ENCODE data around the gene AIF1L.
"Not testable (repeated sequence)": the region's sequence is repeated elsewhere in the genome, so short reads cannot be mapped to it uniquely, and the experiment has no call there.

Gene AIF1L

GRCh38 chr9:131099102-131099606 lies 2.8 kb downstream of the AIF1L start:
- DNase-seq (ENCODE audit: low read depth), result no peak

GRCh38 chr9:131099845-131100244 lies 3.5 kb downstream of the AIF1L start:
- DNase-seq (ENCODE audit: low read depth), result not testable (repeated sequence)

GRCh38 chr9:131100445-131100844 lies 4.1 kb downstream of the AIF1L start:
- no peak for DNase-seq (ENCODE audit: low read depth)

GRCh38 chr9:131101207-131101964 lies 5.1 kb downstream of the AIF1L start:
- no peak for DNase-seq (ENCODE audit: low read depth)

GRCh38 chr9:131103024-131103423 lies 6.7 kb downstream of the AIF1L start:
- DNase-seq (ENCODE audit: low read depth), result no peak

- DNase-seq (ENCODE audit: low read depth), result no peak
Observed at GRCh38 chr9:131103535-131103934, 7.2 kb downstream of the AIF1L start.

- no peak for DNase-seq (ENCODE audit: low read depth)
Observed at GRCh38 chr9:131104016-131104740, 7.8 kb downstream of the AIF1L start.

GRCh38 chr9:131105952-131106351 lies 9.6 kb downstream of the AIF1L start:
- no peak for DNase-seq (ENCODE audit: low read depth)

GRCh38 chr9:131107760-131108159 lies 11.4 kb downstream of the AIF1L start:
- no peak for DNase-seq (ENCODE audit: low read depth)

- no peak for DNase-seq (ENCODE audit: low read depth)
Observed at GRCh38 chr9:131111186-131111853, 15.0 kb downstream of the AIF1L start.

- DNase-seq (ENCODE audit: low read depth), result no peak
Observed at GRCh38 chr9:131111854-131112311, 15.6 kb downstream of the AIF1L start.

GRCh38 chr9:131112374-131113154 lies 16.2 kb downstream of the AIF1L start:
- no peak for DNase-seq (ENCODE audit: low read depth)

GRCh38 chr9:131113655-131114054 lies 17.3 kb downstream of the AIF1L start:
- no peak for DNase-seq (ENCODE audit: low read depth)

- DNase-seq (ENCODE audit: low read depth), result no peak
Observed at GRCh38 chr9:131114084-131114535, 17.8 kb downstream of the AIF1L start.

- DNase-seq (ENCODE audit: low read depth), result not testable (repeated sequence)
Observed at GRCh38 chr9:131115360-131115742, 19.0 kb downstream of the AIF1L start.

GRCh38 chr9:131116281-131117120 lies 20.2 kb downstream of the AIF1L start:
- no peak for DNase-seq (ENCODE audit: low read depth)

- no peak for DNase-seq (ENCODE audit: low read depth)
Observed at GRCh38 chr9:131117121-131117761, 20.9 kb downstream of the AIF1L start.

GRCh38 chr9:131117762-131118145 lies 21.4 kb downstream of the AIF1L start:
- no peak for DNase-seq (ENCODE audit: low read depth)

- DNase-seq (ENCODE audit: low read depth), result no peak
Observed at GRCh38 chr9:131119600-131119999, 23.3 kb downstream of the AIF1L start.

- DNase-seq (ENCODE audit: low read depth), result no peak
Observed at GRCh38 chr9:131120620-131121228, 24.4 kb downstream of the AIF1L start.

All from stimulated activated CD8-positive, alpha-beta memory T cell treated with anti-CD3 and anti-CD28 coated beads, Interleukin-4, amount 100 ng/mL, for 24 hours (primary cell).